Activated CD4-positive, alpha-beta T cell treated with anti-CD3 and anti-CD28 coated beads for 4 hours (primary cell): ENCODE data around the gene LEMD3.

ENCODE experiments used
- DNase-seq, 2 donors: peaks; one replicate each; pipeline ENCODE4 v3.0.0-alpha.2; 2020

Gene LEMD3

GRCh38 chr12:65169320-65170208, at the start of gene LEMD3:
Gene LEMD3 (plus strand): TSS chr12:65169583. CDS start chr12:65169597, 14 bp downstream.
- DNase-seq: peak; percentile 93

- peak; percentile 21 to 36 for DNase-seq
Observed at GRCh38 chr12:65121049-65121955, 48.1 kb upstream of the LEMD3 start, which contains the start of gene WIF1. Gene WIF1 (minus strand): TSS chr12:65121305. CDS start chr12:65121191, 114 bp downstream.

- no peak for DNase-seq
Observed at GRCh38 chr12:65121956-65122469, 47.4 kb upstream of the LEMD3 start.

DNA sequence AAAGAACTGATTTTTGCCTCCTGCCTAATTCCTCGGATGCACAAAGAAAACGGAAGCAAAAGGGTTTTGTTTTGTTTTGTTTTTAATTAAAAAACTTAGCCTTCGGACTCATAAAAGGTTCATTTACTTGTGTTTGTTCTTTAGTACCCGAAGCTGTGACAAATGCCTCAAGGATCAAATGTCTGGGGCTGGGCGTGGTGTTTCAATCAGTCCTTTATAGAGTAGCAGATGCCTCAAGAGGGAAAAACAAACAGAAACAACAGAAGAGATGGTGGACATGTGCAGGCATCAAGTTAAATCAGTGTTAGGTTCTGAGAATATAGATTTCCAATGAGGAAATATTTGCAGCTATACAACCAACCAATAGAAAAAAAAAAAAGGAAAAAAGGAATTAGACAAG, 46.7 kb upstream of the LEMD3 start:
- no peak for DNase-seq

- no peak for DNase-seq
Observed at GRCh38 chr12:65123435-65124063, 45.8 kb upstream of the LEMD3 start.

- DNase-seq: no peak
Observed at GRCh38 chr12:65125247-65125646, 44.1 kb upstream of the LEMD3 start.

DNA sequence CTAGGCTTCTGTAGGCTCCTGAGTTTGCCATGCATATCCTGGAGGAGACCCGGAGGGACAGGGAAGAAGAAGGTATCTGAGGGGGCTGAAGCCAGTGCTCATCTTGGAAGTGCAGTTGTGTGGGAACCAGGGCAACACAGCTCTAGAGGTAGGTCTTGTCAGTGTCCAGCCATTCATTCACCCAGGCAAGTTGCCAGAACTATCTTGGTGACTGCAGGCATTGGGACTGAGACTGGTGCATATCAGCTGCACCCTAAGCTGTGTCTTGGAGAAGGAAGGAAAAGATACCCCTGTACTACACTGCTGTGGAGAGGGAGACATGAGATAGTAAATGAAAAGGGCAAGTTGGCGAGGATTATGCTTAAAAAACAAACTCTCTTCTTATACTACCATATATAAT, 43.4 kb upstream of the LEMD3 start:
- no peak for DNase-seq

GRCh38 chr12:65126482-65126881, 42.9 kb upstream of the LEMD3 start:
- DNase-seq: no peak

DNA sequence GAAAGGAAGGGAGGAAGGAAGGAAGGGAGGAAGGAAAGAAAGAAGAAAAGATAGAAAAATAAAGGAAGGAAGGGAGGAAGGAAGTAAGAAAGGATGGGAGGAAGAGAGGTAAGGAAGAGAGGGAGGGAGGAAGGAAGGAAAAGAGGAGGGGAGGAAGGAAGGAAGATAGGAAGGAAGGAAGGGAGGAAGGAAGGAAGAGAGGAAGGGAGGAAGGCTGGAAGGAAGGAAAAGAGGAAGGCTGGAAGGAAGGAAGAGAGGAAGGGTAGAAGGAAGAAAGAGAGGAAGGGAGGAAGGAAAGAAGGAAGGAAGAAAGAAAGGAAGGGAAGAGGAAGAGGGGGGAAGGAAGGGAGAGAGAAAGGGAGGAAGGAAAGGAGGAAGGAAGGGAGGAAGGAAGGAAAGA, 35.5 kb upstream of the LEMD3 start:
- no peak for DNase-seq

GRCh38 chr12:65139389-65139788, 30.0 kb upstream of the LEMD3 start:
- DNase-seq: no peak

DNA sequence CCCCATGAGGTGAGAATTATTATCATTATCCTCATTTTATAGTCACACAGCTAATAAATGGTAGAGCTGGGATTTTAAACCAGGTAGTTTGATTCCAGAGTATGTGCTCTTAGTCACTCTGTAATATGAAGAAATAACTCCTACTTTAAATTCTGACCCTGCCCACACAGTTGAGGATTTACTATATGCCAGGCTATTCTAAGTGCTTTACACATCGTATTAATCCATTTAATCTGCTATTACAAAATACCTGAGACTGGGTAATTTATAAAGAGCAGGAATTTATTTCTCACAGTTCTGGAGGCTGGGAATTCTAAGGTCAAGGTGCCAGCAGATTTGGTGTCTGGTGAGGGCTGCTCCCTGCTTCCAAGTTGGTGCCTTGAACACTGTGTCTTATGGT, 28.6 kb upstream of the LEMD3 start:
- no peak for DNase-seq

DNA sequence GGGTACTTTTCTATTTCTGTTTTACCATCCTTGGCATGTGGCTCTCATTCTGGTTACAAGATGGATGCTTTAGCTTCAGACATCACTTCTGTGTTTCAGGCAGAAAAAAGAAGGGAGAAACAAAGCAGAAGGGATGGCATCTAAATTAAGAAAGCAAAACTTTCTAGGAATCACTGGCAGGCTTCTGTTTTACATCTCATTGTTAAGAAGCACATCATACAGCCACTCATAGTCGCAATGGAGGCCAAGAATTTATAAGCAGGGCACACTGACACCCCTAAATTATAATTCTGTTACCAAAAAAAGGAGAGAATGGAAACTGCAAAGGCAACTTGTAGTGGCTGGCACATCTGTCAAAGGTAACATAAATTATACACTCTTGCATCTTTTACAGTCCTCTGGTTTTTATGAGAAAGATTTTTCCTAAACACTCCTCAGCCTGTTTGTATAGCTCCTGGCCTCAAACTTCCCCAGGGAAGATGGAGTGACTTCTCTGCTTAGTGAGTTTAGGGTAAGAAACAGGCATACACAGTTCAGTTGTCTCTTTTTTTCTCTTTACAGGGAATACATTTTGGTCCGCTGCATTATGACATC, 22.0 kb upstream of the LEMD3 start:
- no peak for DNase-seq

DNA sequence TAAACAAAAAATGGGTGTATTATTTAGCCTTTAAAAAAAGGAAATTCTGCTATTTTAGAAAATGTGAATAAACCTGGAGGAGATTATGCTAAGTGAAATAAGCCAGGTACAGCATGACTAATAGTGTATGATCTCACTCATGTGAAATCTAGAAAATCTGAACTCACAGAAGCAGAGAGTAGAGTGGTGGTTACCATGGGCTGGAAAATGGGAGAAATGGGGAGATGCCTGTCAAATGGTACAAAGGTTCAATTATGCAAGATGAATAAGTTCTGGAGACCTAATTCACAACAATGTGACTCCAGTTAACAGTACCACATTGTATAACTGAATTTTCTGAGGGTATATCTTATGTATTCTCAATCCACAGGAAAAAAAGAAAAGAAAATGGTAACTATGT, 17.4 kb upstream of the LEMD3 start:
- no peak for DNase-seq

DNA sequence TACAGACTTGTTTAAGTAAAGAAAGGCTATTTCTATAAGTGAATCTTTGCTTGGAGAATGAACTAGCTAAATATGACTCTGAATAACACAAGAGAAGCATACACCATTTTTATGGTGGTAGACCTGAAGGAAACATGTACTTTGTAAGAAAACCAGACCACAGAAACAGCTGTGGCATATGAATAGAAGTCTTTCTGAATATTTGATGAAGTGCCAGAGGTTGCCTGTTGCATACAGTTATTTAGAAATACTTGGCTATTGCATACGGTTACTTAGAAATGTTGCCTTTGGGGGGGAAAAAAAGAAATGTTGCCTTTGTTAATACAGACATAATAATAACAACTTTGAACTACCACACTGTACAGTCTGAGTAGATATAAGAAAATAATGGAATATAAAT, 16.8 kb upstream of the LEMD3 start:
- DNase-seq: no peak

DNA sequence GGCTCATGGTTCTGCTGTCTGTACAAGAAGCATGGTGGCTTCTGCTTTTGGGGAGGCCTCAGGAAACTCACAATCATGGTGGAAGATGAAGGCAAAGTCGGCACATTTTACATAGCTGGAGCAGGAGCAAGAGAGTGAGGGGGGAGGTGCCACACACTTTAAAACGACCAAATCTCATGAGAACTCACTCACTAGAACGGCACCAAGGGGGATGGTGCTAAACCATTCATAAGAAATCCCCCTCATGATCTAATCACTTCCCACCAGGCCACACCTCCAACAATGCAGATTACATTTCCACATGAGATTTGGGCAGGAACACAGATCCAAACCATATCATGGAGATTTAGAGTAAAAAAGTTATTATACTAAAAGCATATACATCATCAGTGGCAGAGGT, 13.6 kb upstream of the LEMD3 start:
- no peak for DNase-seq

DNA sequence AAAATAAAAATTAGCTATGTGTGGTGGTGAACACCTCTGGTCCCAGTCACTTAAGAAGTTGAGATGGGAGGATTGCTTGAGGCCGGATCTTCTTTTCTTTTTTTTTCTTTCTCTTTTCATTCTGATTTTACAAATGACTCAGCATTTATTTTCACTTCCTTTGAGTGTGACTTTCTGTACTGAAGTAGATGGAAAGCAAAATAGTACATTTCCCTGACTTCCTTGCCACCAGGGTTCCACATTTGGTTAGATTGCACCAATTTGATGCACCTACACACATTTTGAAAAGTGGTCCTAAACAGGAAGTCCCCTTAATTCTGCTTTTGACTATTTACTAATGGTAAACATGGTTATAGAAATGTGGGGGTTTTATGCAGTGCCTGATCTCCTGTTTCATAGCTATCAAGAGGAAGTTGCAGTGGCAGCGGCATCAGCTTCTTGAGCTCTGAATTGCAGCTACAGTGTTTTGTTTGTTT, 13.0 kb upstream of the LEMD3 start:
- DNase-seq: no peak

DNA sequence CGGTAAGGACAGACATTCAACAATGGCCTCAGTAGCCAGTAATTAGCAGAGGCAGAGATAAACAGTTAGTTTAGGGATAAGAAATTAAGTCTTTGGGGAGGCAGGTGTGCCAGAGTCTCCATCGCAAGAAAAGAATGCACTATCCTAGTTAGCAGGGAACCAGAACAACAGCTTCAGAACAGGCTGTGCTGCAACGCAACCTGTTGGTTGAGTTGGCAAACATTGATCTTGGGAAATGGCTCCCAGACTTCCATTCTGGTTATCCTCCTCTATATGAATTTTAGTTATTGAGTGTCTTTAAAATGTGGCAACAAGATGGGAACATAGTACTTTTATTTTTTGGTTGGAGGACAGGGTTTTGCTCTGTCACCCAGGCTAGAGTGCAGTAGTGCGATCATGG, 12.3 kb upstream of the LEMD3 start:
- no peak for DNase-seq

GRCh38 chr12:65162609-65163008, 6.8 kb upstream of the LEMD3 start:
- no peak for DNase-seq

DNA sequence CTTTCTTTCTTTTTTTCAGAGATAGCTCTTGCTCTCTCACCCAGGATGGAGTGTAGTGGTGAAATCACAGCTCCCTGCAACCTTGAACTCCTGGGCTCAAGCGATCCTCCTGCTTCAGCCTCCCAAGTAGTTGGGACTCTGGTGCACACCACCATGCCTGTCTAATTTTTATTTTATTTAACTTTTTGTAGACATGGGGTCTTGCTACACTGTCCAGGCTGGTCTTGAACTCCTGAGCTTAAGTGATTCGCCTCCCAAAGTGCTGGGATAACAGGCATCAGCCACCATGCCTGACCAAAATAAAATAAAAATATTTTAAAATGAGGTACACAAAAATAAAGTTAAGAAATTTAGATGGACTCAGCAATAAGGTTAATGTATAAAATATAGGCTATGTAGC, 5.1 kb upstream of the LEMD3 start:
- DNase-seq: no peak

DNA sequence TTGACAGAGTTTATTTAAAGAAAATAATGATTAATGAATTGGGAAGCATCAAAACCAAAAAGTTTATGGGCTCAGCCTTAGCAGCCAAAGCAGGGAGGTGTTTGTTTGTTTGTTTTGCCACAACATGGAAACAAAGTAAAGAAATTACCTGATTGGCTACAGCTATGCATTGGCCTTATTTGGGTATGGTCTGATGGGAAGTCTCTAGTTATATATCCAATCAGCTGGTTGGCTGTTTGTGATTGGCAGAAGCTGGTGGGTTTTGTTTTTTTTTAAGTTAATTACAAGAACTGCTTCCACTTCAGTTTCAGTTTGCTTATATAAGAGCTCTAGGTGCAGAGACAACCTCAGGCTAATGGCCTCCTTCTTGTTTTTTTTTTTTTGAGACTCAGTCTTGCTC, 4.6 kb upstream of the LEMD3 start:
- DNase-seq: no peak

GRCh38 chr12:65168681-65169319, 583 bp upstream of the LEMD3 start:
- DNase-seq: no peak
